HUES48 (cell line): Measurements from ENCODE around the gene ELMOD3.
"Not testable (repeated sequence)": the region's sequence is repeated elsewhere in the genome, so short reads cannot be mapped to it uniquely, and the experiment has no call there.

Source experiments
- H3K27ac ChIP-seq: one replicate; pipeline ENCODE4 v1.7.0; 2013; ENCODE audit warnings: low read depth, low read length, inconsistent platforms
- H3K27me3 ChIP-seq: 2 replicates; pipeline ENCODE4 v1.6.1; 2013; ENCODE audit warnings: mild to moderate bottlenecking, low read length; ENCODE audit not compliant: control insufficient read depth, insufficient read depth
- H3K36me3 ChIP-seq: 2 replicates; pipeline ENCODE4 v1.6.1; 2013; ENCODE audit warnings: low read length; ENCODE audit not compliant: control insufficient read depth, insufficient read depth
- H3K4me1 ChIP-seq: 2 replicates; pipeline ENCODE4 v1.6.1; 2013; ENCODE audit warnings: mild to moderate bottlenecking, low read length; ENCODE audit not compliant: control insufficient read depth, insufficient read depth
- H3K4me3 ChIP-seq: 2 replicates; pipeline ENCODE4 v1.5.1; 2013; ENCODE audit warnings: mild to moderate bottlenecking, low read depth, low read length
- H3K9ac ChIP-seq: 2 replicates; pipeline ENCODE4 v1.6.1; 2013; ENCODE audit warnings: mild to moderate bottlenecking, low read depth, low read length, moderate library complexity
- H3K9me3 ChIP-seq: 2 replicates; pipeline ENCODE4 v1.6.1; 2013; ENCODE audit warnings: low read length; ENCODE audit not compliant: control insufficient read depth, insufficient read depth

ELMOD3 gene

GRCh38 chr2:85378257-85378656 lies 23.7 kb downstream of the ELMOD3 start:
- Histone ChIP-seq H3K27ac (no peak overlapping the region), H3K4me1 (no peaks in the 10 kb centered on the region), H3K9me3 (peaks cover 7% of the 10 kb centered on the region), H3K27me3 (no peaks in the 10 kb centered on the region), H3K4me3 (no peak overlapping the region), H3K9ac (no peak overlapping the region), H3K36me3 (peaks cover 5% of the 10 kb centered on the region; the same call in 1 of the 2 replicates)

GRCh38 chr2:85380048-85380447 lies 25.5 kb downstream of the ELMOD3 start:
- Histone ChIP-seq H3K9me3 (peaks cover 7% of the 10 kb centered on the region), H3K4me3 (no peak overlapping the region), H3K9ac (no peak overlapping the region), H3K4me1 (peaks cover 4% of the 10 kb centered on the region; the same call in 1 of the 2 replicates), H3K36me3 (peaks cover 5% of the 10 kb centered on the region; the same call in 1 of the 2 replicates), H3K27me3 (no peaks in the 10 kb centered on the region), H3K27ac (no peak overlapping the region)

- H3K36me3 ChIP-seq, H3K4me1 ChIP-seq, H3K9ac ChIP-seq, H3K9me3 ChIP-seq, H3K27ac ChIP-seq, H3K27me3 ChIP-seq, H3K4me3 ChIP-seq: not testable (repeated sequence)
These were observed 28.6 kb downstream of the ELMOD3 start for GRCh38 chr2:85383151-85383550.

- Histone ChIP-seq H3K4me1 (peaks cover 6% of the 10 kb centered on the region; the same call in 1 of the 2 replicates), H3K9me3 (peaks cover 7% of the 10 kb centered on the region), H3K4me3 (no peak overlapping the region), H3K27me3 (no peaks in the 10 kb centered on the region), H3K36me3 (peaks cover 16% of the 10 kb centered on the region), H3K9ac (no peak overlapping the region), H3K27ac (no peak overlapping the region)
These were observed 29.3 kb downstream of the ELMOD3 start for GRCh38 chr2:85383850-85384249.

GRCh38 chr2:85385746-85386145 lies 31.2 kb downstream of the ELMOD3 start:
- Histone ChIP-seq H3K36me3 (peaks cover 13% of the 10 kb centered on the region), H3K9ac (no peak overlapping the region), H3K27me3 (no peaks in the 10 kb centered on the region), H3K4me3 (no peak overlapping the region), H3K4me1 (peaks cover 9% of the 10 kb centered on the region; the same call in 1 of the 2 replicates), H3K27ac (no peak overlapping the region), H3K9me3 (no peaks in the 10 kb centered on the region)

GRCh38 chr2:85387754-85388153 lies 33.2 kb downstream of the ELMOD3 start:
- Histone ChIP-seq H3K27me3 (no peaks in the 10 kb centered on the region), H3K4me3 (no peak overlapping the region), H3K27ac (no peak overlapping the region), H3K9ac (no peak overlapping the region), H3K9me3 (no peaks in the 10 kb centered on the region), H3K36me3 (peaks cover 13% of the 10 kb centered on the region), H3K4me1 (peaks cover 9% of the 10 kb centered on the region; the same call in 1 of the 2 replicates)

GRCh38 chr2:85388878-85389538 lies 34.4 kb downstream of the ELMOD3 start:
- Histone ChIP-seq H3K4me1 (peaks cover 5% of the 10 kb centered on the region; the same call in 1 of the 2 replicates), H3K9me3 (no peaks in the 10 kb centered on the region), H3K36me3 (peaks cover 13% of the 10 kb centered on the region), H3K27ac (no peak overlapping the region), H3K4me3 (no peak overlapping the region), H3K9ac (no peak overlapping the region), H3K27me3 (no peaks in the 10 kb centered on the region)

- H3K9me3 ChIP-seq = no peaks in the 10 kb centered on the region
- H3K27me3 ChIP-seq = no peaks in the 10 kb centered on the region
- peaks cover 5% of the 10 kb centered on the region; the same call in 1 of the 2 replicates for H3K4me1 ChIP-seq
- no peak overlapping the region for H3K9ac ChIP-seq
- H3K4me3 ChIP-seq = no peak overlapping the region
- no peak overlapping the region for H3K27ac ChIP-seq
- peaks cover 20% of the 10 kb centered on the region for H3K36me3 ChIP-seq
These were observed 36.5 kb downstream of the ELMOD3 start for GRCh38 chr2:85390941-85391669.

- Histone ChIP-seq H3K36me3 (peaks cover 25% of the 10 kb centered on the region), H3K9ac (no peak overlapping the region), H3K4me1 (peaks cover 2% of the 10 kb centered on the region; the same call in 1 of the 2 replicates), H3K27me3 (no peaks in the 10 kb centered on the region), H3K9me3 (no peaks in the 10 kb centered on the region), H3K27ac (no peak overlapping the region), H3K4me3 (no peak overlapping the region)
These were observed 39.3 kb downstream of the ELMOD3 start for GRCh38 chr2:85393836-85394235.

- Histone ChIP-seq H3K9me3 (no peaks in the 10 kb centered on the region), H3K27me3 (no peaks in the 10 kb centered on the region), H3K36me3 (peaks cover 25% of the 10 kb centered on the region), H3K4me3 (no peak overlapping the region), H3K4me1 (no peaks in the 10 kb centered on the region), H3K27ac (no peak overlapping the region), H3K9ac (no peak overlapping the region)
These were observed 39.7 kb downstream of the ELMOD3 start for GRCh38 chr2:85394261-85394681.

- no peaks in the 10 kb centered on the region for H3K4me1 ChIP-seq
- H3K27ac ChIP-seq = no peak overlapping the region
- no peak overlapping the region for H3K9ac ChIP-seq
- no peak overlapping the region for H3K4me3 ChIP-seq
- H3K36me3 ChIP-seq = peaks cover 27% of the 10 kb centered on the region
- no peaks in the 10 kb centered on the region for H3K27me3 ChIP-seq
- no peaks in the 10 kb centered on the region for H3K9me3 ChIP-seq
These were observed 40.4 kb downstream of the ELMOD3 start for GRCh38 chr2:85394976-85395375.
